Colon (tissue), 2 donors: ENCODE measurements around the gene SOWAHA.

ENCODE experiments used
- FAIRE-seq: peaks from 2 replicates; lab custom pipeline; 2012; peaks lifted over from hg19 to GRCh38; lab: Jason Lieb, UNC
- donor health status: control.
- donor health status: control.

Gene SOWAHA

GRCh38 chr5:132808866-132809265, 4.2 kb upstream of the SOWAHA start:
- no peak for FAIRE-seq

DNA sequence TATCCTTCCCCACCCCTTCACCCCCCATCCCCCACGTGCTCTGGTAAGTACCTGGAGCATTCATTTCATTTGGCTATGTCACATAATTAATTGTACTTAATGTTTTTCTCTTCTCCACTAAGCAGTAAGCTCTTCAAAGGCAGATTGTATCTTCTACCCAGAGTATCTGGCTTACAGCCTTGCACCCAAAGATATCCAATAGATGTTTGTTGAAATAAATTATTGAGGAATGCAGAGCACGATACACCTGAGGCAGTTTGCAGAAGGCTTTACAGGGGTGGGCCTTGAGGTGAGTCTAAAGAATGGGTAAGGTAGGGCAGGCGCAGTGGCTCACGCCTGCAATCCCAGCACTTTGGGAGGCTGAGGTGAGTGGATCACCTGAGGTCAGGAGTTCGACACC, 2.5 kb upstream of the SOWAHA start:
- FAIRE-seq: no peak

GRCh38 chr5:132812123-132812765, 858 bp upstream of the SOWAHA start:
- no peak for FAIRE-seq

DNA sequence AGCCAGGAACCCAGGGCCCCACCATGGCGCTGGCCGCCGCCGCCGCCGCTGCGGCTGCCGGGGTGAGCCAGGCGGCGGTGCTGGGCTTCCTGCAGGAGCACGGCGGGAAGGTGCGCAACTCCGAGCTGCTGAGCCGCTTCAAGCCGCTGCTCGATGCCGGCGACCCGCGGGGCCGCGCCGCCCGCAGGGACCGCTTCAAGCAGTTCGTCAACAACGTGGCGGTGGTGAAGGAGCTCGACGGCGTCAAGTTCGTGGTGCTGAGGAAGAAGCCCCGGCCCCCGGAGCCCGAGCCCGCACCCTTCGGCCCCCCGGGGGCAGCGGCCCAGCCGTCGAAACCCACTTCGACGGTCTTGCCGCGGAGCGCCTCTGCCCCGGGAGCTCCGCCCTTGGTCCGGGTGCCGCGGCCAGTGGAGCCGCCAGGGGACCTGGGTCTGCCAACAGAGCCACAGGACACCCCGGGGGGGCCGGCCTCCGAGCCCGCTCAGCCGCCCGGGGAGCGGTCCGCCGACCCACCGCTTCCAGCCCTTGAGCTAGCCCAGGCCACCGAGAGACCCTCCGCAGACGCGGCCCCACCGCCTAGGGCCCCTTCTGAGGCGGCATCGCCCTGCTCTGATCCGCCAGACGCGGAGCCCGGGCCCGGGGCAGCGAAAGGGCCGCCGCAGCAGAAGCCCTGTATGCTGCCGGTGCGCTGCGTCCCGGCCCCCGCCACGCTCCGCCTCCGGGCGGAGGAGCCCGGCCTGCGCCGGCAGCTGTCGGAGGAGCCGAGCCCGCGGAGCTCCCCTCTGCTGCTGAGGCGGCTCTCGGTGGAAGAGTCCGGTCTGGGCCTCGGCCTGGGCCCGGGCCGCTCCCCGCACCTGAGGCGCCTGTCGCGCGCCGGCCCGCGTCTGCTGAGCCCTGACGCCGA, 749 bp downstream of the SOWAHA start:
- no peak for FAIRE-seq

DNA sequence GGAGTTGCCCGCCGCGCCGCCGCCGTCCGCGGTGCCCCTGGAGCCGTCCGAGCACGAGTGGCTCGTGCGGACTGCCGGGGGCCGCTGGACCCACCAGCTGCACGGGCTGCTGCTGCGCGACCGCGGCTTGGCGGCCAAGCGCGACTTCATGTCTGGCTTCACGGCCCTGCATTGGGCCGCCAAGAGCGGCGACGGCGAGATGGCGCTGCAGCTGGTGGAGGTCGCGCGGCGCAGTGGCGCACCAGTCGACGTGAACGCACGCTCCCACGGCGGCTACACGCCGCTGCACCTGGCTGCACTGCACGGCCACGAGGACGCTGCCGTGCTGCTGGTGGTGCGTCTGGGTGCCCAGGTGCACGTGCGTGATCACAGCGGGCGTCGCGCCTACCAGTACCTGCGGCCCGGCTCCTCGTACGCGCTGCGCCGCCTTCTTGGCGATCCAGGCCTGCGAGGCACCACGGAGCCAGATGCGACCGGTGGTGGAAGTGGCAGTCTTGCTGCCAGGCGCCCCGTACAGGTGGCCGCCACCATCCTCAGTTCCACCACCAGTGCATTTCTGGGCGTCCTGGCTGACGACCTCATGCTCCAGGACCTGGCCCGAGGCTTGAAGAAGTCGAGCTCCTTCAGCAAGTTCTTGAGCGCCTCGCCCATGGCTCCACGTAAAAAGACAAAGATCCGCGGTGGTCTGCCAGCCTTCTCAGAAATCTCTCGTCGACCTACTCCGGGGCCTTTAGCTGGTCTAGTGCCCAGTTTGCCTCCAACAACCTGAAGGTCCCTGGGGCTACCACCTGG, 1.6 kb downstream of the SOWAHA start:
- FAIRE-seq: no peak

GRCh38 chr5:132815454-132815853, 2.4 kb downstream of the SOWAHA start:
- no peak for FAIRE-seq

- FAIRE-seq: no peak
Measured at GRCh38 chr5:132816083-132816482, 3.0 kb downstream of the SOWAHA start.

GRCh38 chr5:132816554-132816953, 3.5 kb downstream of the SOWAHA start:
- no peak for FAIRE-seq

GRCh38 chr5:132817011-132817410, 3.9 kb downstream of the SOWAHA start:
- FAIRE-seq: no peak

DNA sequence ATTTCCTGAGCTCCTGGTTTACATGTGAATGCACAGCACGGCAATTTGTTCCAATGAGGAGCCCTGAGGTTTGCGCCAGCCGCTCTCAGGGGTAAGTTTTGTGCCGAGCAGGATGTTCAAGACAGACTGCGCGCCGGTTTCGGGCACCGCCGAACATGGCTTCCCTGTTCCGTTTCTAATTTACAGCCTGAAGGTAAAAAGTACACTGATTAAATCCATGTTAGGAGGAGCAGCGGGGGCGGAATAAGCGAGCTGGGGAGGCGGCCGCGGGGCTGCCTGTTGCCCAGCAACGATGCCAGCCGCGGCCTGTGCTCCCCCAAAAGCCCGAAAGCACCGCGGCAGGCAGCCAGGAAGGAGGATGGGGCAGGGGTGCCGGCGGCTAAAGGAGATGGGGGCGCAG, 6.4 kb downstream of the SOWAHA start:
- no peak for FAIRE-seq

DNA sequence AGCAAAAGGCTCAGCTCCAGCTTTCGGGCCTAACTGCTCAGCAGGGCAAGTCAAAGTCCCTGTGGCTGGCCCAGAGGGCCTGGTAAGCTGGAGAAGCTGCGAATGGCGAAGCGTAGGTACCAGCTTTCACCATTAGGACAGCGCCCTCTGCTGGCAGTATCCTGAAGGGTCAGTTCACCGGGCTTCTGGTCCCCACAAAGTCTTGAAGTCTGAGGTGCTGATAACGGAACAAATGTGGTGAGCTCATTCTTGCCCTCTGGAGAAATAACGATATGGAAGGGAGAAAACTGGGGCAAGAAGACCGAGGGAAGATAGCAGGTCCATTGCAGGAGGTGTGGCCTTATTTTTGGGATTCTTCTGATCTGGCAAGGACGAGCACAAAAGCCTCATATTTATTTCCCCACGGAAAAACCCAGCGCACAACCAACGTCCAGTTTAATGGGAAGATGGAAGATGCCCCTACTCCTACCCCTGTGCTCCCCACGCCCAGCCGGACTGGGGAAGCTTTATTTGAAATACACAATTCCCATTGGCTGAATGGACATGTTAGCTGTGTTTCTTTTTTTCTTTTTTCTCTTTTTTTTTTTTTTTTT, 7.2 kb downstream of the SOWAHA start:
- no peak for FAIRE-seq

DNA sequence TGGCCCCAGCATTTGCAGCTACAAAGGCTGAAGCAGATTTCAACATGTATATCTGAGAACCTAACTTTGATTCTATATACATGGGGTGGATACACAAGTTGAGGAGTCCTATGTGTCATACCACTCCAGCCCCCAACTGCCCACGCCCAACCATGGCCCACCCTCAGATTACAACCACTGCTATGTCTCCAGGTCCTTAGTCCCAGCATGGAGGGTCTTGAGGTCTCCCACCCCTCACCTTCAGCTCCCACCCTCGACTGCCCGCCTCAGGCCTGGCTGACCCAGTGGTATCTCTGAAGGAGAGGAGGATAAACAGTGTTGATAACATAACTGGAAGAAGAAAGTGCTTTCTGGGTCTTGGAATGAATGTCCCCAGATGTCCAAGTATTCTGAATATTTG, 8.2 kb downstream of the SOWAHA start:
- FAIRE-seq: no peak

- no peak for FAIRE-seq
Measured at GRCh38 chr5:132821791-132822190, 8.7 kb downstream of the SOWAHA start.

- FAIRE-seq: no peak
Measured at GRCh38 chr5:132822650-132823480, 9.8 kb downstream of the SOWAHA start.

DNA sequence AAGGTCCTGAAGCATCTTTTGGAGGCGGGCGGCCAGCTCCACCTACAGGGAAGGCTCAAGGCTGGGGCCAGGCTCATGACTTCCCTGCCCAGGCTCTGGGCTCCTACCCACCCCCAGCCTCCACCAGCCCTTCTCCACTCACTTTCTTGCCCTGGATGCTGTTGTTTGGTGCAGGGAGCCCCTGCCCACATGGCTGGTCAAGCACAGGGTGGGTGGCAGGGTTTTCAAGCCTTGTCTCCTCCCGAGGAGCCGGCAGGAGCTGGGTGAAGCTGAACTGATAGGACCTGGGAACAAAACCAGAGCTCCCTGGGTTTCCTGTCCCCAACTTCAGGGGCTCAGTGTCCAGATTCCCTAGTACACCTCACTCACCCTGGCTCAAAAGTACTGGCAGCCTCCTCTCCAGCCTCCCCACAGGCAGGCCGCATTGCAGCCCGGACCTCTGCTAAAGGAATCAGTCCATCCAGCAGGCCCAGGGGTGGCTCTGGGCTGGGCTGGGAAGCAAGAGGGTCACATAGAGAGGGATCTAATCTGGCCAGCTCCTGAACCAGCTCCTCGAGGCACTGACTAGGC, 10.5 kb downstream of the SOWAHA start:
- no peak for FAIRE-seq

- no peak for FAIRE-seq
Measured at GRCh38 chr5:132824426-132824825, 11.3 kb downstream of the SOWAHA start.

DNA sequence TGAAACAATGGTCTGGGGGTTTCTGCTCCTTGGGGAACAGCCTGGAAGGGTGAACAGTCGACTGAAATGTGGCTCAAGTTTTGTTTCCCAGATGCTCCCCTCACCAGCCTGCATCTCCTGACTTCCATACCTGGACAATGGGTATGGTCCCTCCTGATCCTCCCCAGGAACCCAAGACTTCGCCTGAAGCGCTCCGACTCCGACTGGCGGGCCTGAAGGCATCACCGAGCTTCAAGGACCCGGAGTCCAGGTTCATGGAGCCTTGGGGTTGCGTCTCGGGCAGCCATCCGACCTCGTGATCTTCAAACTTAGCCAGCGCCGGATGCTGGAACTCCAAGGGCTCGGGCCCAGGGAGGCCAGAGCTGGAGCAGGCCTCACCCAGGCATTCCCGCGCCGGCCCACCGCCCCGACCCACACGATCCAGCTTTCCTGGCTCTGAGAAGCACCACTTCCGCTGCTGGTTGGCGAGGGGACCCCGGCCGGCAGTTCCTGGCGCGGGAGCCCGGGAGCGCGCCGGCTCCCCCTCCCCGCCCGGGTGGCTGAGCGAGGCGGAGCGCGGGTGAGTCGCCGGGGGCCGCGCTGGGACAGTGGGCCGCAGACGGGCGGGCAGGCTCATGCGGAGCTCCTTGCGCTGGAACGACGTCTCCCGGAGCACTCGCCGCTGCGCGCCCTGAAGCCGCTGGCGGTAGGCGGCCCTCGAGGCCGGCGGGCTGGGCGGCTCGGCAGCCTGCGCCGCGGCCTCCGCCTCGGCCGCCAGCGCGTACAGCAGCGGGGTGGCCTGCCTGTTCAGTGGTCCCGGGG, 12.1 kb downstream of the SOWAHA start:
- FAIRE-seq: no peak

GRCh38 chr5:132825834-132826391, 12.8 kb downstream of the SOWAHA start:
- FAIRE-seq: no peak

DNA sequence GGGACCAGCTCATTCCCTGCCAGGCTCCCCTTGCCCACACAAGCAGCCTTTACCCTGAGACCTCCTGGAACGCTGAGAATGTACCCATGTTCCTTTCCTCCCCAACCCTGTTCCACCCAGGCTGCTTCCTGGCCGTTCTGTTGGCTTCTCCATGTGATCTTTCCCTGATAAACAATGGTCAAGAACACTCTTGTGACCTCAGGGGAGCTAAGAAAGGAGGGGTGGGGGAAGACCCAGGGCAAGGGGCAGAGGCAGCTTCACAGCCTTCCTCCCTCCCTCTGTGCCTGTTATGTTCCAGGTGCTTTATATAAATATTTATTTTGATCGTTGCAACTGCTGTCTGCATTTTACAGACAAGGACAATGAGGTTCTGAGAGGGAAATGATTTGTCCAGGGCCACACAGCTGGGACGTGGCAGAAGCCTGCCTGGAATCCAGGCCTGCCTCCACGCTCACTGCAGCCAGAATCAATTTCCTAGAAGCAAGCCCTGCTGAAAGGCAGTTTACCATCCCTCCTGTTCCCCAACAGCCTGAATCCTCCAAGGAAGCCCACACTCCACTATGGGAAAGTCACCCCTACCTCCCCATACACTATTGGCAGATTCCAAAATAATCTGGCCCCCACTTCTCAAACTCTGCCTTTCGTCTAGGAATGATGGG, 13.5 kb downstream of the SOWAHA start:
- no peak for FAIRE-seq
